Suprapubic skin (tissue), 4 donors: ENCODE data around the gene CDK19. TPM values are rescaled to one million over a fixed set of nuclear protein-coding genes. Genes with fewer than 3 reads are reported as not detected.

Source experiments
- DNase-seq, 2 donors: peaks; one replicate each; pipeline ENCODE4 v3.0.0-alpha.2; 2019; ENCODE audit warnings: low spot score in 2 of 2
- H3K27ac ChIP-seq: fragments of 200-600 bp; sonication (generic); one replicate; pipeline ENCODE4 v1.5.1; 2019
- H3K27me3 ChIP-seq: fragments of 200-600 bp; sonication (generic); one replicate; pipeline ENCODE4 v1.5.1; 2019
- H3K36me3 ChIP-seq: fragments of 200-600 bp; sonication (generic); one replicate; pipeline ENCODE4 v1.5.1; 2019
- H3K4me1 ChIP-seq: fragments of 200-600 bp; sonication (generic); one replicate; pipeline ENCODE4 v1.5.1; 2019
- H3K4me3 ChIP-seq: fragments of 200-600 bp; sonication (generic); one replicate; pipeline ENCODE4 v1.5.1; 2019; ENCODE audit warnings: mild to moderate bottlenecking
- H3K9me3 ChIP-seq: fragments of 200-600 bp; sonication (generic); one replicate; pipeline ENCODE4 v1.5.1; 2019
- EP300 ChIP-seq: sonication (generic); formaldehyde crosslinking; IDR thresholded peaks from one replicate; pipeline ENCODE4 v1.6.1; 2017; ENCODE audit warnings: antibody characterized with exemption
- POLR2A ChIP-seq, 2 donors: fragments of 450-650 bp; IDR thresholded peaks; one replicate each; pipeline ENCODE4 v1.6.1; 2017; ENCODE audit warnings: antibody characterized with exemption in 2 of 2, mild to moderate bottlenecking in 2 of 2, moderate library complexity in 2 of 2
- POLR2AphosphoS5 ChIP-seq, 3 donors: sonication (generic); formaldehyde crosslinking; IDR thresholded peaks; one replicate each; pipeline ENCODE4 v1.6.1; 2017; ENCODE audit warnings: antibody characterized with exemption in 3 of 3
- WGBS: methylation state at CpG from one replicate; pipeline ENCODE4 v1.1.5; 2018; 5-methylcytosine and 5-hydroxymethylcytosine counted together
- total RNA-seq, 4 donors: library from RNA; depleted of rRNA; stranded (reverse); fragments of >200 nt; gene quantifications; one replicate each; pipeline ENCODE4 v1.1.0, GENCODE V29; 2016
- TF ChIP-seq, protein P1 (sequence below), 2 donors: fragments of 200-600 bp in 1 of 2; fragments of 450-650 bp in 1 of 2; sonication (generic) in 1 of 2; IDR thresholded peaks; one replicate each; pipeline ENCODE4 v1.5.1; 2016 to 2019; ENCODE audit warnings: antibody characterized with exemption in 2 of 2, mild to moderate bottlenecking in 1 of 2, moderate library complexity in 1 of 2

Gene CDK19
- total RNA-seq, 4 donors from 2014 or later, result 14.1 to 20.6 (median 19.4) TPM

DNA sequence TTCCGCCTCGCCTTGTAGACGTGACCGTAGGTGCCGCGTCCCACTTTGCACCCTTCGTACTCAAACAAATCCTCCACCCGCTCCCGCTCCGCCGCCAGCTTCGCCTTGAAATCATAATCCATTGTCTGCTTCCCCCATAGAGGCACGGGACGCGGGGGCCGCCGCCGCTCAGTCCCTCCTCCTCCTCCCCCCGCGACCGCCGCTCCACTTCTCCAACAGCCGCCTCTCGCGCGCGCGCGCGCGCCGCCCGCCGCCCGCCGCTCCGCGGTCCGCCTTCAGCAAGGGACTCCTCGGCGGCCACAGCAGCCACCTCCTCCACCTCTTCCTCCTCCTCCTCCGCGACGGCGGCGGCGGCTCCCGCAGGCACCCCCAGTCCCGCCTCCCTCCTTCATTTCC lies 256 bp downstream of the CDK19 start:
- DNase-seq, result no peak
- no peaks in the 10 kb centered on the region for H3K27me3 ChIP-seq
- peak overlapping the region; percentile 87 for H3K27ac ChIP-seq
- H3K9me3 ChIP-seq, result no peaks in the 10 kb centered on the region
- H3K4me3 ChIP-seq, result peak overlapping the region; percentile 96
- WGBS, result 2% methylated on average over 33 of the region's 49 CpGs
- H3K36me3 ChIP-seq, result no peaks in the 10 kb centered on the region
- H3K4me1 ChIP-seq, result peaks cover 37% of the 10 kb centered on the region
- TF ChIP-seq EP300, result no peak
- no peak for TF ChIP-seq POLR2AphosphoS5 (IDR thresholded peaks at IDR 0.05)
- TF ChIP-seq POLR2A (IDR thresholded peaks at IDR 0.05), result no peak
- TF ChIP-seq, protein P1, sequence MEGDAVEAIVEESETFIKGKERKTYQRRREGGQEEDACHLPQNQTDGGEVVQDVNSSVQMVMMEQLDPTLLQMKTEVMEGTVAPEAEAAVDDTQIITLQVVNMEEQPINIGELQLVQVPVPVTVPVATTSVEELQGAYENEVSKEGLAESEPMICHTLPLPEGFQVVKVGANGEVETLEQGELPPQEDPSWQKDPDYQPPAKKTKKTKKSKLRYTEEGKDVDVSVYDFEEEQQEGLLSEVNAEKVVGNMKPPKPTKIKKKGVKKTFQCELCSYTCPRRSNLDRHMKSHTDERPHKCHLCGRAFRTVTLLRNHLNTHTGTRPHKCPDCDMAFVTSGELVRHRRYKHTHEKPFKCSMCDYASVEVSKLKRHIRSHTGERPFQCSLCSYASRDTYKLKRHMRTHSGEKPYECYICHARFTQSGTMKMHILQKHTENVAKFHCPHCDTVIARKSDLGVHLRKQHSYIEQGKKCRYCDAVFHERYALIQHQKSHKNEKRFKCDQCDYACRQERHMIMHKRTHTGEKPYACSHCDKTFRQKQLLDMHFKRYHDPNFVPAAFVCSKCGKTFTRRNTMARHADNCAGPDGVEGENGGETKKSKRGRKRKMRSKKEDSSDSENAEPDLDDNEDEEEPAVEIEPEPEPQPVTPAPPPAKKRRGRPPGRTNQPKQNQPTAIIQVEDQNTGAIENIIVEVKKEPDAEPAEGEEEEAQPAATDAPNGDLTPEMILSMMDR (IDR thresholded peaks at IDR 0.05), result no peak

DNA sequence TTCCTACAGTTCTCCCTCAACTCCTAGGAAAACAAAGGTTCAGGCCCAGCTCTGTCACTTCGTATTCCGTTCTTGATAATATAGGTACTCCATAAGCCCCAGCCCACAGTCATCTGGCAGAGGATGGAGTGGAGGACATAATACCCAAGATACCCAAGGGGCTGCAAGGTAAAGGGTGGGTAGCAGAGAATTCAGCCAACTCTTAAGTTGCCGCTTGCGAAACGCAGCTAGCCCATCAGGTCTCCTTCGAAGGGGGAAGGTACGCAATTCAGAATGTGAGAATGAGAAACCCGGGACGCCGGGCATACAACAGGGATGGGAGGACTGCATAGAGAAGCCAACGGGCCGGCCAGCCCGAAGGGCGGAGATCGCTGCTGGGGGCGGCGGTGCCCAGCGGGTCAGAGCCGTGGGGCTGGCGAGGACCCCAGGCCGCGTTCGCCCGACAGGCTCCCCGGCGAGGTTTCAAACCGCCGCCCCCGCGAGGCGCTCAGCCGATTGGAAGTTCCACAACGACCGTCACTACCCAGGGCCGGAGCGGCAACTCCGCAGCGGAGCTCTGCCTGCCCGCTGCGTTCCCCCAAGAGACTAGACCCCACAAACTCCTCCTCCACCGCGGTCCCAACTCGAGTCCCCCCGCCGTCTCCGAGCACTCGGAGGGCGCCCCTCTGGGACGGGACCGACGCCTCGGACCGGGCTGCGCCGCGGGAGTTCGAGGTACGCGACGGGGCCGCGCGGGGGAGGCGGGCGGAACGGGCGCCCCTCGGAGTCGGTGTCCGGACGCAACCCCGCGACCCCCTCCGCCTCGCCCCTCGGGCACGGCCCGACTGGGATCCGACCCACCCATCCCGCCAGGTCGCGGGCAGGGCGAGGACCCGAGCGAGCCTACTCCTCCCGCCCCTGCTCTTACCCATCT lies 911 bp downstream of the CDK19 start:
- H3K4me3 ChIP-seq, result peak overlapping the region; percentile 96
- WGBS, result under 1% methylated on average over 44 of the region's 86 CpGs
- peak; percentile 77 to 83 for DNase-seq
- peak overlapping the region; percentile 87 for H3K27ac ChIP-seq
- H3K4me1 ChIP-seq, result peaks cover 37% of the 10 kb centered on the region
- H3K36me3 ChIP-seq, result no peaks in the 10 kb centered on the region
- H3K9me3 ChIP-seq, result no peaks in the 10 kb centered on the region
- no peaks in the 10 kb centered on the region for H3K27me3 ChIP-seq
- TF ChIP-seq EP300, result no peak
- TF ChIP-seq POLR2AphosphoS5 (IDR thresholded peaks at IDR 0.05), result no peak
- no peak for TF ChIP-seq POLR2A (IDR thresholded peaks at IDR 0.05)
- TF ChIP-seq, protein P1 (IDR thresholded peaks at IDR 0.05), result no peak

DNA sequence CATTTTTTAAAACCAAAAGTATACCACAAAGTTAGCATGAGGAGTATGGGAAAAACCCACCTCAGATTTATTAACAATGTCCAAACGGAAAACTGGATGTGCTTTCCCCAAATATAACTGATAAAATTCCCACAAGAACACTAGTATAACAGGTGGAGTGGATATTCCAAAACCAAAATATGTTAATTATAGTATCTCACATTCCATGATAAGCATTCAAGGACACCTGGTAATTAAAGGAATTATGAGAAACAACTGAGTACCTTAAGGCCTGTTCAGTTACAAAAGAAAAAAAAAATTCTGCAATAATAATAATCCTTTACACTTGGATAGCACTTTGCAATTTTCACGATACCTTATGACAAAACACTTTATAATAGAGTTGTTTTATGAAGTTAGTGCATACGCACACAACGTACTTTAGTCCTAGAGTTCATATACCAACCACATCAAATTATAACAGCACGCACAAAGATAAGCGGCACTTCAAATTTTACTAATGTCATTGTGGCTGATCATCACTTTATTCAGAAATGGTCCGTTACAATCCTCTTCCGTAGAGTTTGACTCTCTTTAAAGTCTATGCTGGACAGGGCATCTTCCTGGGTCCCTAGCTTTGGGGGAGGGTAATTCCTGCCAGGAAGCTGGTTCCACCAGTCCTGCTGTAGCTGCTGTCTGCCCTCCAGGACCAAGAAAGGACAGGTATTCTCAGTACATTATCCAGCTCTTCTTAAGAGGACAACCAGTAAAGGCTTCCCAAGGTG lies 1.7 kb downstream of the CDK19 start:
- Histone ChIP-seq H3K36me3 (no peaks in the 10 kb centered on the region), H3K4me1 (peaks cover 37% of the 10 kb centered on the region), H3K27me3 (no peaks in the 10 kb centered on the region), H3K4me3 (peak overlapping the region; percentile 96), H3K9me3 (no peaks in the 10 kb centered on the region), H3K27ac (no peak overlapping the region)
- WGBS, result 76% methylated on average over 8 of the region's 8 CpGs
- no peak for DNase-seq
- TF ChIP-seq POLR2A (IDR thresholded peaks at IDR 0.05), result no peak
- TF ChIP-seq, protein P1 (IDR thresholded peaks at IDR 0.05), result no peak
- TF ChIP-seq POLR2AphosphoS5 (IDR thresholded peaks at IDR 0.05), result no peak
- TF ChIP-seq EP300, result no peak

DNA sequence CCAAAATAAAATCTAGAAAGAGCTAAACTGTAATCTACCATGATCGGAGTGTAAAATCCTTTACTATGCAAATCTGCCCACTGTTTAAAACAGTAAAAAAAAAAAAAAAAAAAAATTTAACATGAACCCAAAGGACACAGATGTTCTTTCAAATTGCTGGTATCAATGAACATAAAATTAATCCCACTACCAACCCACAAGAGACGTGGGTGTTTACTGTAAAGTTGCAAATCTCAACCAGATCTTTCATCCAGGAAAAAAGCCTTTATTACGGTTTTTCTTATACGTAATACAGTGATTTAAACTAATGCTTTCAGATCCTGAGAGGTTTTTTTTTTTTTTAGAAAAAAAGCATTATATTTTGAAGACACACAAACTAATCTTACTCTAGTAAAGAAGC lies 2.5 kb downstream of the CDK19 start:
- WGBS, result 88% methylated on average over 4 of the region's 4 CpGs
- TF ChIP-seq POLR2A (IDR thresholded peaks at IDR 0.05) (no peak), EP300 (no peak), POLR2AphosphoS5 (IDR thresholded peaks at IDR 0.05) (no peak)
- TF ChIP-seq, protein P1 (IDR thresholded peaks at IDR 0.05), result no peak
- no peaks in the 10 kb centered on the region for H3K9me3 ChIP-seq
- H3K27ac ChIP-seq, result no peak overlapping the region
- no peak overlapping the region for H3K4me3 ChIP-seq
- no peak for DNase-seq
- no peaks in the 10 kb centered on the region for H3K36me3 ChIP-seq
- no peaks in the 10 kb centered on the region for H3K27me3 ChIP-seq
- peaks cover 32% of the 10 kb centered on the region for H3K4me1 ChIP-seq
